Esophagus squamous epithelium (tissue), 4 donors: ENCODE measurements around the gene FAM111A.

Experiments used
- CTCF ChIP-seq, 6 experiments: fragments of 450-650 bp in 4 of 6; fragments of 200-600 bp in 2 of 6; sonication (generic) in 2 of 6; IDR thresholded peaks; one replicate each; pipeline ENCODE4 v1.5.1; 2016 to 2019; ENCODE audit warnings: antibody characterized with exemption in 6 of 6, mild to moderate bottlenecking in 4 of 6, moderate library complexity in 4 of 6
- POLR2A ChIP-seq, 4 donors: fragments of 450-650 bp; IDR thresholded peaks; one replicate each; pipeline ENCODE4 v1.6.1; 2017; ENCODE audit warnings: antibody characterized with exemption in 4 of 4, mild to moderate bottlenecking in 4 of 4, moderate library complexity in 3 of 4

DNA sequence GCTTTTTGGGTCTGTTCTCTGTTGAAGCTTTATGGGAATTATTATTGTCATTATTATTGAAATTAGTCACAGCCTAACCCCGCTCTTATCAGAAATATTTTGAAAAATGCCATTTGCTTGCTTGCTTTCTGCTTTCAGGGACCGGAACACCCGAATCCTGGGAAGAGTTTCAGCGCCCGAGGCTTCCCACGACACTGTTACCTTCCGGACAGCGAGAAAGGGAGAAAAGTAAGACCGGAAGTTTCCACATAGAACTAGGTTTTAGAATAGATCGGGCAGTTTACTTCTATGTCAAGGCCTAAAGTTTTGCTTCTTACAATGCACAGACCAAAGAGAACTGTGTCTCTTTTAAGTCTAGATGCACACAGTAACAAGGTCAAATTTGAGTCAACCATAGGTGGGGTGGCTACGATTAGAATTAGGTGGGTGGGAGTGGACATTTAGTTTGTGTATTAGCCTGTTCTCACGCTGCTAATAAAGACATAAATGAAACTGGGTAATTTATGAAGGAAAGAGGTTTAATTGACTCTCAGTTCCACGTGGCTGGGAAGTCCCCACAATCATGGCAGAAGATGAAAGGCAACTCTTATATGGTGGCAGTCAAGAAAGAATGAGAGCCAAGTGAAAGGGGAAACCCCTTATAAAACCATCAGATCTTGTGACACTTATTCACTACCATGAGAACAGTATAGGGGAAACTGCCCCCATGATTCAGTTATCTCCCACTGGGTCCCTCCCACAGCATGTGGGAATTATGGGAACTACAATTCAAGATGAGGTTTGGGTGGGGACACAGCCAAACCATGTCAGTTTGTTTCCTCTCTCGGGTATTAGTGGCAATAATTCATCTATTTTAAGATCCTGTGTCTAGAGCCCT lies 57.1 kb downstream of the FAM111A start:
- TF ChIP-seq CTCF (IDR thresholded peaks at IDR 0.05): no peak
- no peak for TF ChIP-seq POLR2A (IDR thresholded peaks at IDR 0.05)
